ENCODE results near the gene SAMD14.

Gene SAMD14

DNA sequence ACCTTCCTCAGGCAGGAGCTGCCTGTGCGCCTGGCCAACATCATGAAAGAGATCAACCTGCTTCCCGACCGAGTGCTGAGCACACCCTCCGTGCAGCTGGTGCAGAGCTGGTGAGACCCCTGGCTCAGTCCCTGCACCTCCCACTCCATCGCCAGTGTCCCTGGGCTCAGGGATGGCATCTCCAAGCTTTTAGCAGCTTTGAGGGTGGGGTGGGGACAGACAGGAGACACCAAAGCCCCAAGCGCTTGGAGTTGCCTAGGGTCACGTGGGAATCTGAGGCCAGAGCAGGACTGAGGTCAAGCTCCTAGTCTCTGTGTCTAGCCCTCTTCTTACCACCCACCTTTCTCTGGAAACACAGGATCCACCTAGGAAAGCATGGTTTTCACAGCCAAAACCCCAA lies 32.5 kb downstream of the SAMD14 start:
- no peak for DNase-seq (ENCODE audit: low read depth, low spot score)

DNA sequence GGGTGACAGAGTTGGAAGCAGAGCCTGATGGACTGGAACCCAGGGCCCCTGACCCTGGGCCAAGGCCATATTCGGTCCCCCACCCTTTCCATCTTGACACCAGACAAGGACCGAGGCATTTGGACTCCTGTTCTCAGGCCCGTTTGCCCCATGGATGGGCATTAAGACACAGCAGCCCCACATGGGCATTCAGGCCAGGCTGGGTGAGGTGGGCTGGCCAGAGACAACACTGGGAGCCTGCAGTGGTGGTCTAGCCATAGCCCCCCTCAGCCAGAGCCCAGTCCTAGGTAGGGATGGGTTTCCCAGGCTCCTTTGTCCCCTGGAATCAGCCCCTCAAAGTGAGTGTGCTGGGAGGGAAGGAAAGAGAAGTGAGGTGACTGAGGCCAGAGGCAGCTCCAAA lies 33.2 kb downstream of the SAMD14 start:
- no peak for DNase-seq (ENCODE audit: low read depth, low spot score)

DNA sequence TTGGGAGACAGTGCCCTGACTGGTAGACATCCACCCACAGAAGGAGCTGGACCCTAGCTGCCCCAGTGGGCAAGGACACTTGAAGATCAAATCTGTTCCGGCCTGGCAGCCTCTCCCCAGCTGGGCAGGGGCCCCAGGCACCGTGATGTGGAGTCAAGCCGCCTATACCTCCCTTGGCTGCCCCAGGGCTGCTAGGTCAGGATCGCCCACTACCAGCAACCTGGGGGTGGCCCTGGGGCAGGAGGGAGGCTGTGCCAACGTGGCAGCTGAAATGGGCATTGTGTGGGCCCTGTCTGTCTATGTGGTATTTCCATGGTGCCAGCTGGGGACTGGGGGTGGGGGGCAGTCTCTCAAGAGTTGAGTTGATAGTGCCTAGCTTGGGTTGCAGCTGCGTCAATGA lies 33.9 kb downstream of the SAMD14 start:
- no peak for DNase-seq (ENCODE audit: low read depth, low spot score)

GRCh38 chr17:50095626-50096037 lies 34.3 kb downstream of the SAMD14 start:
- no peak for DNase-seq (ENCODE audit: low read depth, low spot score)

DNA sequence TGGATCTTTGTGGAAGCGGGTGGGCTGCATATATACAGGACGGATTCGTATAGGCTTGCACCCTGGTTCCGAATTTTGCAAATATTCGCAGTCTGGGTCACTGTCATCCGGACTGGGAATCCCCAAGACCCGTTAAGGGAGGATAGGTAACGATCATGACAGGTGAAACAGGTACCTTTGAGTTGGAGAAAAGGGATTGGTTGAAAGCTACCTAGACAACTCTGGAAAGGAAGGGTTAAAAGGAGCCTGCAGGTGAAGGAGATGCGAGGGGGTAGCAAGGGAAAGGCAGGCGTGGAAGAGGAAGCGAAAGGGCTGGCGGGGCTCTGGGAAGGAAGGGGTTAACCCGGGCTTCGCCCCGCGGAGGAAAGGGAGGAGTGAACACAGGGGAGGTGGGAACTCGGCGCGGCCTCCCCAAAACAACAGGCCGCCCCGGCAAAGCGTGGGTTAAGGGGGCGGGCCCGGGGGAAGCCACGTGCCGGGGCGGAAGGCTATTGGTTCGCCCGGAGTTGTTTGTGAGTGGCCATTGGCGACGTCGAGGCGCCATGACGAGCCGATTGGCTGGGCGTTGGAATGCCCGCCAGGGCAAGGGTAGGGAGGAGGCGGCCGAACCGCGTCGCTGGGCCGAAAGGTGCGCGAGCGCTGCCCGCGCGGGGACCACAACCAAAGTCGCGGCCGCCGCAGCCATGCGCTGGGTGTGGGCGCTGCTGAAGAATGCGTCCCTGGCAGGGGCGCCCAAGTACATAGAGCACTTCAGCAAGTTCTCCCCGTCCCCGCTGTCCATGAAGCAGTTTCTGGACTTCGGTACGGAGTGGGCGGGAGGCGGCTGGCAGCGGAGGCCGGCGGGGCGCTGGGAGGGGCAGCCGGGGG lies 35.0 kb downstream of the SAMD14 start, which contains the start of gene PDK2:
TSS of gene PDK2 (plus strand) at position 599 of the 867 bp plus-strand sequence. CDS start at position 684, 85 bp downstream.
- DNase-seq (ENCODE audit: low read depth, low spot score): peak; percentile 95

- DNase-seq (ENCODE audit: low read depth, low spot score): peak; percentile 93
These were observed 35.7 kb downstream of the SAMD14 start for GRCh38 chr17:50094243-50094752.

- DNase-seq (ENCODE audit: low read depth, low spot score): no peak
These were observed 36.2 kb downstream of the SAMD14 start for GRCh38 chr17:50093807-50094206.

DNA sequence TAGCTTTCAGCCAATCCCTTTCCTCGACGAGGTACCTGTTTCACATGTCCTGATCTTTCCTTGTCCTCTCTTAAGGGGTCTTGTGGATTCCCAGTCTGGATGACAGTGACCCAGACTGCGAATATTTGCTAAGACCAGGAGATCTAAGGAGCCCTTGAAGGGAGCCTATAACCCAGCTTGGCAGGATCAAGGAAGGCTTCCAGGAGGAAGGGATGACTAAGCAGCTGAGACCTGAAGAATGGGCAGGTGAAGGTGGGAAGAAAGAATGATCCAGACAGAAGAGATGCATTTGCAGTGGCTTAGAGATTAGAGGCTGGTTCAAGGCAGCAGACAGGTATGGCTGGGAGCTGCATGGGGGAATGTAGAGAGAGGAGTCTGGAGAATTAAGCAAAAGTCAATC lies 36.7 kb downstream of the SAMD14 start:
- DNase-seq (ENCODE audit: low read depth, low spot score): no peak

DNA sequence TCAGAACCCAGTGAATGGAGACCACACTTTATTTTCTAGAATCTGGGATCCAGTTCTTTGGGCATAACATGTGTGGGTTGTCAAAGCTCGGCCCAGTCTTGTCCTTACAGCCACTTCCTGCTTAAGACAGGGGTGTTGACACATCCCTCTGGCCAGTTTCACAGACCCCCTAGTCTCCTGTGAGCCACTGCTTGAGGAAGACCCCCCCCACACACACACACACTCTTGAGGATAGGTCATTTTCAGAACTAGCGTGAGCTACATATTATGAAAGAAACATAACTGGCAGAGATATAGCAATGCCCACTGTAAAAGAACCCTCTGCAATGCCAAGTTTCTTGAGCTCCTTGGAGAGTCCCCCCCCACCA lies 38.1 kb downstream of the SAMD14 start:
- DNase-seq (ENCODE audit: low read depth, low spot score): no peak

DNA sequence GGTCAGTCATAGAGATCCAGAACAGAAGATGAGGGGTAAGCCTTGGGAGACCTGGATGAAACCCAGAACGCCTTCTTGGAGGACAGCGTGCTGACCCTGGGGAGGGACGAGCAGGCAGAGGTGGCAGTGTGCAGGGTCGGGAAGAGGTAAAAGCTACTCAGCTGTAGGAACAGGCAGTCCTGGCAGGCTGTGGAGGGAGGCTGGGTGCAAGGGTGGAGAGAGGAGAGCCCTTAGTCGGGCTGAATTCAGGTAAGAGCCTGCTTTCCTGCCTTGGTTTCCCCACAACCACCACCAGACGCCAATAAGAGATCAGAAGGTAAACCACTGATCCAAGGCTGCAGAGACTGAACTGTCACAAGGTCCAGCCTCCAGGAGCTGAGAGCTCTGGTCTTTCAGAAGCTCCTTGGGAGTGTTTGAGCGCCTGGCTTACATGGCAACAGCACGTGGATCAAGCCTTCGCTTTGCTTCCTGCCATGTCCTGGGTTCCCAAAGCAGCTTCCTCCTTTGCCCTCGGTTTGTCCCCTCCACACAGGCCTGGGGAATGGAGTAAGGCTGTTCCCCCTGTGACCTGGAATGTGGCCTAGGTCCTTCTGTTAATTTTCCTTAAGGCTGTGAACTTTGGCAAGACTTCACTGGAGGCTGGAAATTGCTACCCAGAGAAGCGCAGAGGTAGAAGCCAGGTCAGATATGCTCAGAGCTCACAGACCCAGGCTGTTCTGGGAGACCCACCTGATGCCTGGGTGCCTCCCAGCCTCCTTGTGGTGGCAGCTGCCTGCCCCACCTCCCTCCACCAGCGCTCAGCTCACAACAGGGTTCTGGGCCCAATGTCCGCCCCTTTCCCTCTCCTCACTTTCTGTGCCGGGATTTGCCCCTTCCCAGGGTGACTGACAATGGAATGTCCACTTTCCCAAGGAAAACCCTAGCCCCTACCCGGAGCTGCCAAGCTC lies 38.7 kb downstream of the SAMD14 start:
- no peak for DNase-seq (ENCODE audit: low read depth, low spot score)

- no peak for DNase-seq (ENCODE audit: low read depth, low spot score)
These were observed 39.9 kb downstream of the SAMD14 start for GRCh38 chr17:50090071-50090470.

GRCh38 chr17:50088952-50089825 lies 40.8 kb downstream of the SAMD14 start:
- DNase-seq (ENCODE audit: low read depth, low spot score): no peak

DNA sequence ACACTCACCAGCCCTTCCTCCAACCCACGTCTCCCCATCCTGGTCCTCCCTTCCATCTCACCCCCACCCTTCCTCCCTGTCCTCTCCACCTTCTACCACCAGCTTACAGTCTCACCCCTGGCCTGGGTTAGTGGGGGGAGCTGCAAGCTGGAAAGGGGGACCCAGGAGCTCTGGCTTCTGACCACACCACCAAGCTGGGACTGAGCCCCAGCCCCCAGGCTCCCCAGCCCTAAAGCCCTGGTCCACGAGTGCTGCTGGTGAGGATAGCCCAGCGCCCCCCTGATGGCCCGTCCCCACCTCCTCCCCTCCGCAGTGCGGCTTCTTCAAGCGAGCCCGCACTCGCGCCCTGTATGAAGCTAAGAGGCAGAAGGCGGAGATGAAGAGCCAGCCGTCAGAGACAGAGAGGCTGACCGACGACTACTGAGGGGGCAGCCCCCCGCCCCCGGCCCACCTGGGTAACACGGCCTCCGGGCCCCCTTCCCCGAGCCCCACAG lies 42.0 kb downstream of the SAMD14 start:
- no peak for DNase-seq (ENCODE audit: low read depth, low spot score)

DNA sequence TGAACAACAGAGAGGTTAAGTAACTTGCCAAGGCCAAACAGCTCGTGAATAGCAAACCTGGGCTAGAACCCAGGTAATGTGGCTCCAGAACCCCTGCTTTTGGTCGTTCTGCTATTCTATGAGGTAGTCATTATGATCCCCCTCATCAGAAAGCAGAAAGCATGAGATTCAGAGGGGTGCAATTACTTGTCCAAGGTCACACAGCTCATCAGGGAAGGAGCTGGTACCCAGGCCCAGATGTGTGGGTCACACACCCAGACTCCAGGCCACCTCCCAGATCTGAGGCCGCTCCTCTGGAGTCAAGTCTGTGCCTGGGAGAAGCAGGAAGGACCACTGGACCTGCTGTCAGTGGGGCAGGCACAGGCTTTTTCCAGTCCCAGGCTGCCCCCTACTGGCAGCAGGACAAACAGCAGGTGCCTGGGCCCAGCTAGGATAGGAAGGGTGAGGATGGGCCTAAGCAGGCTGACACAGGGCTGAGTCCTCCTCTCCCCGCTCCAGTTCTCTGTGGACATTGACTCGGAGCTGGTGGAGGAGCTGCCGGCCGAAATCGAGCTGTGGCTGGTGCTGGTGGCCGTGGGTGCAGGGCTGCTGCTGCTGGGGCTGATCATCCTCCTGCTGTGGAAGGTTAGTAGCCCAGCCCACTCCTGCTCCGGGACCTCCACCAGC lies 42.6 kb downstream of the SAMD14 start:
- DNase-seq (ENCODE audit: low read depth, low spot score): peak; percentile 95

- DNase-seq (ENCODE audit: low read depth, low spot score): no peak
These were observed 48.2 kb downstream of the SAMD14 start for GRCh38 chr17:50081757-50082156.

DNA sequence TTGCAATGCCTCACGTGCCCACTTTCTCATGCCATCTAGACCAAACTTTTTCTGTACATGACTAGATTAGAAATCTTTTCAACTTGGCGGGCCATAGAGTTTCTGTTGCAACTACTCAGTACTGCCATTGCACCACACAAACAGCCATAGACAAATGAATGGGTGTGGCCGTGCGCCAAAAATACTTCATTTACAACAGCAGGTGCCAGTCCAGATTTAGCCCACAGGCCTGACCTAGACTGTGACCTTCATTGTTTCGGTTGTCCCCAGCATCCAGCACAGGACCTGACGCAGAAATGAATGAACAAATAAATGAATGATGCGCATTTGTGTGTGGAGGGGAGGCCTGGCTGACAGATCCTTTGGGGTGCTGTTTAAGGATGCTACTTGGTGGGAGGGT lies 49.1 kb downstream of the SAMD14 start:
- no peak for DNase-seq (ENCODE audit: low read depth, low spot score)

GRCh38 chr17:50080096-50080480 lies 49.9 kb downstream of the SAMD14 start:
- DNase-seq (ENCODE audit: low read depth, low spot score): no peak

DNA sequence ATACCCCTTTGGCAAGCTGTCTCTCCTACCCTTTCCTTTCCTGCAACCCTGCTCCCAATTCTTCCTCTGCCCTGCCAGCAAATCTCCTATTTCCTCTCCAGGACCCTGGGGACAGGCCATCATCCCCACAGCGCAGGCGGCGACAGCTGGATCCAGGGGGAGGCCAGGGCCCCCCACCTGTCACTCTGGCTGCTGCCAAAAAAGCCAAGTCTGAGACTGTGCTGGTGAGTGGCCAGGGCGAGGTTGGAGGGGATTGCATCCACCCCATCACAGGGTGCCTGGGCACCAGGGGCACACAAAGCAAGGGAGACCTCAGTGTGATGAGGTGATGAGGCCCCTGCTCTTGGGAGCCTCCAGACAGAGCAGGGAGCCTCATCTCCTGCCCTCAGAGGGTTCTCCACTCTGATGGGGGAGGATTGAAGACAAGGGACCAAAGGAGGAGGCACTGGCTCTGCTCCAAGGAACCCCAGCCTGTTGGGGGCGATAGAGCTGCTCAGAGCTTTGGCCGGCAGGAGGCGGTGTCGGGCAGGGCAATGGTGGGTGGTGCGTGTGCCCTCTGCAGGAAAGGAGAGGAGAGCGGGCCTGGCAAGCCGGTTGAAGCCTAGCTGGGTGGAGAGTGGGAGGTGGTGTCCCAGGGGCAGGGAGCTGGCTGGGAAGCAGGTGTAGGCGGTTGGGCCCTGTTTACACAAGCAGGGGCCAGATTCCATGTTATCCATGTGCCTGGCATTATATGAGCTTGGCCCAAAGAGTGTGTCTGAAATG lies 50.4 kb downstream of the SAMD14 start:
- peak; percentile 80 for DNase-seq (ENCODE audit: low read depth, low spot score)

- no peak for DNase-seq (ENCODE audit: low read depth, low spot score)
These were observed 51.5 kb downstream of the SAMD14 start for GRCh38 chr17:50078430-50078829.

Measured in ELF-1 (cell line).